ENCODE measurements around the gene PLEKHG4B. TPM values are rescaled to one million over a fixed set of nuclear protein-coding genes. Genes with fewer than 3 reads are reported as not detected.

The PLEKHG4B gene
- total RNA-seq, 1 experiment from 2014 or later, result 0.28 TPM

- no peak for DNase-seq (ENCODE audit: low spot score)
- intact Hi-C loops (cut with micrococcal nuclease; ENCODE audit: unreplicated experiment), result no loop called here
- Histone ChIP-seq H3K27me3 (replicated peaks; ENCODE audit: insufficient read depth, low read depth, low read length, poor library complexity) (peaks cover 27% of the 10 kb centered on the region), H3K4me3 (ENCODE audit: low read depth, low read length, poor library complexity, severe bottlenecking) (no peak overlapping the region), H3K27ac (ENCODE audit: low read depth, low read length, poor library complexity, severe bottlenecking) (no peak overlapping the region), H3K4me1 (ENCODE audit: insufficient read depth, low read length, poor library complexity, severe bottlenecking) (no peaks in the 10 kb centered on the region), H3K9me3 (ENCODE audit: low read depth, low read length, poor library complexity, severe bottlenecking) (no peaks in the 10 kb centered on the region), H3K36me3 (ENCODE audit: insufficient read depth, low read length, poor library complexity, severe bottlenecking) (no peaks in the 10 kb centered on the region)
- no TSS peak for BruUV-seq (replicated peaks)
- CTCF ChIA-PET, result no interaction called here
- POLR2A ChIA-PET (ENCODE audit: low non-redundant PET), result no interaction called here
- no peak for TF ChIP-seq CTCF (conservative IDR thresholded peaks at IDR 0.05; ENCODE audit: low read depth, low read length)
- TF ChIP-seq EZH2 (IDR thresholded peaks at IDR 0.05; ENCODE audit: borderline replicate concordance, low read depth, low read length, poor library complexity, severe bottlenecking), result no peak
Observed at GRCh38 chr5:107526-107925, 15.6 kb downstream of the PLEKHG4B start.

GRCh38 chr5:109826-110225, 17.9 kb downstream of the PLEKHG4B start:
- BruUV-seq (replicated peaks), result no TSS peak
- TF ChIP-seq CTCF (conservative IDR thresholded peaks at IDR 0.05; ENCODE audit: low read depth, low read length) (no peak), EZH2 (IDR thresholded peaks at IDR 0.05; ENCODE audit: borderline replicate concordance, low read depth, low read length, poor library complexity, severe bottlenecking) (no peak)
- H3K9me3 ChIP-seq (ENCODE audit: low read depth, low read length, poor library complexity, severe bottlenecking), result no peaks in the 10 kb centered on the region
- no peak overlapping the region for H3K27ac ChIP-seq (ENCODE audit: low read depth, low read length, poor library complexity, severe bottlenecking)
- DNase-seq (ENCODE audit: low spot score), result no peak
- ChIA-PET CTCF (no interaction called here), POLR2A (ENCODE audit: low non-redundant PET) (no interaction called here)
- intact Hi-C loops (cut with micrococcal nuclease; ENCODE audit: unreplicated experiment), result no loop called here
- peaks cover 12% of the 10 kb centered on the region for H3K27me3 ChIP-seq (replicated peaks; ENCODE audit: insufficient read depth, low read depth, low read length, poor library complexity)
- no peaks in the 10 kb centered on the region for H3K36me3 ChIP-seq (ENCODE audit: insufficient read depth, low read length, poor library complexity, severe bottlenecking)
- no peak overlapping the region for H3K4me3 ChIP-seq (ENCODE audit: low read depth, low read length, poor library complexity, severe bottlenecking)
- H3K4me1 ChIP-seq (ENCODE audit: insufficient read depth, low read length, poor library complexity, severe bottlenecking), result no peaks in the 10 kb centered on the region

- Histone ChIP-seq H3K27me3 (replicated peaks; ENCODE audit: insufficient read depth, low read depth, low read length, poor library complexity) (peaks cover 9% of the 10 kb centered on the region), H3K4me1 (ENCODE audit: insufficient read depth, low read length, poor library complexity, severe bottlenecking) (no peaks in the 10 kb centered on the region), H3K36me3 (ENCODE audit: insufficient read depth, low read length, poor library complexity, severe bottlenecking) (no peaks in the 10 kb centered on the region), H3K27ac (ENCODE audit: low read depth, low read length, poor library complexity, severe bottlenecking) (no peak overlapping the region), H3K9me3 (ENCODE audit: low read depth, low read length, poor library complexity, severe bottlenecking) (no peaks in the 10 kb centered on the region), H3K4me3 (ENCODE audit: low read depth, low read length, poor library complexity, severe bottlenecking) (no peak overlapping the region)
- no TSS peak for BruUV-seq (replicated peaks)
- intact Hi-C loops (cut with micrococcal nuclease; ENCODE audit: unreplicated experiment), result no loop called here
- no peak for DNase-seq (ENCODE audit: low spot score)
- ChIA-PET POLR2A (ENCODE audit: low non-redundant PET) (no interaction called here), CTCF (no interaction called here)
- TF ChIP-seq EZH2 (IDR thresholded peaks at IDR 0.05; ENCODE audit: borderline replicate concordance, low read depth, low read length, poor library complexity, severe bottlenecking) (no peak), CTCF (conservative IDR thresholded peaks at IDR 0.05; ENCODE audit: low read depth, low read length) (no peak)
Observed at GRCh38 chr5:110270-110888, 18.4 kb downstream of the PLEKHG4B start.

Measured in A673 (cell line).